ENCODE results near the gene MCRIP1. TPM values are rescaled to one million over a fixed set of nuclear protein-coding genes. Genes with fewer than 3 reads are reported as not detected.
A peak's percentile ranks its signal among the peaks of the same experiment; 100 is the strongest.
"Not testable (repeated sequence)": the region's sequence is repeated elsewhere in the genome, so short reads cannot be mapped to it uniquely, and the experiment has no call there.

The MCRIP1 gene
- total RNA-seq, 1 experiment from 2014 or later, result 115 TPM

DNA sequence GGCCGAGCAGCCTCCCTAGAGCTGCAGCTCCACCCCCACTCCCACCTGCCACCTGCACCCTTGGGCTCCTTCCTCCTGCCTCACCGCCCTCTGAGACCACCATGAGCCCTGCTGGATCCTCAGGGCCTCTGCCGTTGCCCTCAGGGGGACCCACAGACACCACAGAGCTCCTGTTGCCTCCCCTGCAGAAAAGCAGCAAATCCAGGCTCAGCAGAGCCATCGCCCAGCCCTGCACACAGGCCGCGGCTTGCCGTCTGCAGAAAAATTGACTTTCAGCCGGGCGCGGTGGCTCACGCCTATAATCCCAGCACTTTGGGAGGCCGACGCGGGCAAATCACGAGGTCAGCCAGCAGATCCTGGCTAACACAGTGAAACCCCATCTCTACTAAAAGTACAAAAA is 8.8 kb upstream of the MCRIP1 start:
- Histone ChIP-seq H3K36me3 (ENCODE audit: control insufficient read depth, insufficient read depth, low read length) (peaks cover 5% of the 10 kb centered on the region), H3K27me3 (ENCODE audit: control insufficient read depth, insufficient read depth, low read length) (no peaks in the 10 kb centered on the region), H3K9me3 (ENCODE audit: control insufficient read depth, insufficient read depth, low read depth, low read length) (no peaks in the 10 kb centered on the region), H3K4me3 (ENCODE audit: low read depth in 2 of 2, low read length in 2 of 2) (no peak overlapping the region), H3K27ac (ENCODE audit: low read length) (no peak overlapping the region), H3K4me1 (ENCODE audit: control insufficient read depth, insufficient read depth, low read length) (0 out of 2 replicates have a peak, but pooled peaks cover 4% of the 10 kb centered on the region)
- BruUV-seq (replicated peaks), result no TSS peak
- CTCF ChIA-PET, result no interaction called here
- TF ChIP-seq, protein P1, sequence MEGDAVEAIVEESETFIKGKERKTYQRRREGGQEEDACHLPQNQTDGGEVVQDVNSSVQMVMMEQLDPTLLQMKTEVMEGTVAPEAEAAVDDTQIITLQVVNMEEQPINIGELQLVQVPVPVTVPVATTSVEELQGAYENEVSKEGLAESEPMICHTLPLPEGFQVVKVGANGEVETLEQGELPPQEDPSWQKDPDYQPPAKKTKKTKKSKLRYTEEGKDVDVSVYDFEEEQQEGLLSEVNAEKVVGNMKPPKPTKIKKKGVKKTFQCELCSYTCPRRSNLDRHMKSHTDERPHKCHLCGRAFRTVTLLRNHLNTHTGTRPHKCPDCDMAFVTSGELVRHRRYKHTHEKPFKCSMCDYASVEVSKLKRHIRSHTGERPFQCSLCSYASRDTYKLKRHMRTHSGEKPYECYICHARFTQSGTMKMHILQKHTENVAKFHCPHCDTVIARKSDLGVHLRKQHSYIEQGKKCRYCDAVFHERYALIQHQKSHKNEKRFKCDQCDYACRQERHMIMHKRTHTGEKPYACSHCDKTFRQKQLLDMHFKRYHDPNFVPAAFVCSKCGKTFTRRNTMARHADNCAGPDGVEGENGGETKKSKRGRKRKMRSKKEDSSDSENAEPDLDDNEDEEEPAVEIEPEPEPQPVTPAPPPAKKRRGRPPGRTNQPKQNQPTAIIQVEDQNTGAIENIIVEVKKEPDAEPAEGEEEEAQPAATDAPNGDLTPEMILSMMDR (IDR thresholded peaks at IDR 0.05), result no peak
- TF ChIP-seq, protein P2, sequence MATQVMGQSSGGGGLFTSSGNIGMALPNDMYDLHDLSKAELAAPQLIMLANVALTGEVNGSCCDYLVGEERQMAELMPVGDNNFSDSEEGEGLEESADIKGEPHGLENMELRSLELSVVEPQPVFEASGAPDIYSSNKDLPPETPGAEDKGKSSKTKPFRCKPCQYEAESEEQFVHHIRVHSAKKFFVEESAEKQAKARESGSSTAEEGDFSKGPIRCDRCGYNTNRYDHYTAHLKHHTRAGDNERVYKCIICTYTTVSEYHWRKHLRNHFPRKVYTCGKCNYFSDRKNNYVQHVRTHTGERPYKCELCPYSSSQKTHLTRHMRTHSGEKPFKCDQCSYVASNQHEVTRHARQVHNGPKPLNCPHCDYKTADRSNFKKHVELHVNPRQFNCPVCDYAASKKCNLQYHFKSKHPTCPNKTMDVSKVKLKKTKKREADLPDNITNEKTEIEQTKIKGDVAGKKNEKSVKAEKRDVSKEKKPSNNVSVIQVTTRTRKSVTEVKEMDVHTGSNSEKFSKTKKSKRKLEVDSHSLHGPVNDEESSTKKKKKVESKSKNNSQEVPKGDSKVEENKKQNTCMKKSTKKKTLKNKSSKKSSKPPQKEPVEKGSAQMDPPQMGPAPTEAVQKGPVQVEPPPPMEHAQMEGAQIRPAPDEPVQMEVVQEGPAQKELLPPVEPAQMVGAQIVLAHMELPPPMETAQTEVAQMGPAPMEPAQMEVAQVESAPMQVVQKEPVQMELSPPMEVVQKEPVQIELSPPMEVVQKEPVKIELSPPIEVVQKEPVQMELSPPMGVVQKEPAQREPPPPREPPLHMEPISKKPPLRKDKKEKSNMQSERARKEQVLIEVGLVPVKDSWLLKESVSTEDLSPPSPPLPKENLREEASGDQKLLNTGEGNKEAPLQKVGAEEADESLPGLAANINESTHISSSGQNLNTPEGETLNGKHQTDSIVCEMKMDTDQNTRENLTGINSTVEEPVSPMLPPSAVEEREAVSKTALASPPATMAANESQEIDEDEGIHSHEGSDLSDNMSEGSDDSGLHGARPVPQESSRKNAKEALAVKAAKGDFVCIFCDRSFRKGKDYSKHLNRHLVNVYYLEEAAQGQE (IDR thresholded peaks at IDR 0.05; ENCODE audit: insufficient read depth in 1 of 2, low read depth in 2 of 2, low read length in 1 of 2), result no peak
- POLR2A ChIA-PET, result interaction anchor here (0.6 kb wide), 1 partner anchor 532 kb away, joined by 5 read pairs; no protein-coding TSS in a partner anchor
- ATAC-seq (no peak), DNase-seq (ENCODE audit: low read depth, low spot score) (no peak)
- intact Hi-C loops (cut with micrococcal nuclease; ENCODE audit: unreplicated experiment), result no loop called here
- in situ Hi-C loops (cut with HindIII; ENCODE audit: low pct_unique_long_range_greater_than_20kb, low sequenced_read_pairs), result no loop called here

DNA sequence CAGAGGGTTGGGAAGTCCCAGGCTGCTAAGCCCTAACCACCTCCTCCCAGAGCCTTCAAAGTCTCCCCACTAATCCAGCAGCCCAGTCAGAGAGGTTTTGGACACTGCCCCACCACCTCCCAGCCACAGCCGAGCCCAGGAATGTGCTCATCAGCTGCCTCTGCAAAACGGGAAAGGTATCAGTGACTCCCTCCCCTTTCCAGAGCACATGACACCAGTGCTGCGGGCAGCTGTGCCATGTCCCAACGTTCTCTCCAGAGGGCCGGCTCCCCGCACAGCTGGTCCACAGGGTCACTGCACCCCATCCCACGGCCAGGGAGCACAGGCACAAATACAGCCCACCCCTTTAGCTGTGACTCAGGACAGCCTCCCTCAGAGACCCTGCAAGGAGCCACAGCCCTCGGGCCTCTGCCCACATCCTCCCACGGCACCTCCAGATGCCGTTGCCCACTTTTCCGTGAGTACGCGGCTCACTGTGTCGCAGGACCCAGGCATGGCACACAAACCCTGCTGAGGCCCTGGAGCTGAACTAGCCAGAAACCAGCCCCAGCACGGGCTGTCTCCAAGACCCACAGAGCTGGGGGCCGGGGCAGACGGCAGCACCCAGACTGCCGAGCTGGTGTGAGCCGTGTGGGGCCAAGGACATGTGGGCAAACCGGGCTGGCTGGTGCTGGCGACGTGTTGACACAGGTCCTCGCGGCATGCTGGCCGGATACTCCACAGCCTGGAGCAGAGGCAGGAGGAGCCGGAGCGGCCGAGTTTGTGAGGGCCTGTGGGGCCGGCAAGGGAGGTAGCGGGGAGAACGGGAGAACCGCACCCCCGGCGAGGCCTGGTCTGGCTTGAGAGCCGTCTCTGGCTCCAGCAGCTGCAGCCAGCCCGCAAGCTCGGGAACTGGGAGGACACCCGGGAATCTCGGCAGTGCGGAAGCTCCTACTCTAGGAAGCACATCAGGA is 8.0 kb upstream of the MCRIP1 start:
- peak; percentile 3; the same call in 1 of the 2 replicates for ATAC-seq
- no TSS peak for BruUV-seq (replicated peaks)
- no peak overlapping the region for H3K4me3 ChIP-seq (ENCODE audit: low read depth in 2 of 2, low read length in 2 of 2)
- no peaks in the 10 kb centered on the region for H3K9me3 ChIP-seq (ENCODE audit: control insufficient read depth, insufficient read depth, low read depth, low read length)
- H3K27me3 ChIP-seq (ENCODE audit: control insufficient read depth, insufficient read depth, low read length), result no peaks in the 10 kb centered on the region
- no peak overlapping the region for H3K27ac ChIP-seq (ENCODE audit: low read length)
- CTCF ChIA-PET, result no interaction called here
- intact Hi-C loops (cut with micrococcal nuclease; ENCODE audit: unreplicated experiment) (no loop called here), in situ Hi-C loops (cut with HindIII; ENCODE audit: low pct_unique_long_range_greater_than_20kb, low sequenced_read_pairs) (no loop called here)
- peaks cover 5% of the 10 kb centered on the region; the same call in 1 of the 2 replicates for H3K36me3 ChIP-seq (ENCODE audit: control insufficient read depth, insufficient read depth, low read length)
- DNase-seq (ENCODE audit: low read depth, low spot score), result no peak
- POLR2A ChIA-PET, result interaction anchor here (0.6 kb wide), 1 partner anchor 532 kb away, joined by 5 read pairs; no protein-coding TSS in a partner anchor
- 0 out of 2 replicates have a peak, but pooled peaks cover 4% of the 10 kb centered on the region for H3K4me1 ChIP-seq (ENCODE audit: control insufficient read depth, insufficient read depth, low read length)
- TF ChIP-seq, protein P1 (IDR thresholded peaks at IDR 0.05), result no peak
- TF ChIP-seq TCF7L2 (IDR thresholded peaks at IDR 0.05; ENCODE audit: low read depth, low read length) (no peak), SIN3A (IDR thresholded peaks at IDR 0.05; ENCODE audit: borderline replicate concordance, insufficient read depth, low read depth, low read length) (no peak), POLR2AphosphoS5 (IDR thresholded peaks at IDR 0.05; ENCODE audit: low read depth, low read length) (no peak)
- TF ChIP-seq, protein P2 (IDR thresholded peaks at IDR 0.05; ENCODE audit: insufficient read depth in 1 of 2, low read depth in 2 of 2, low read length in 1 of 2), result no peak

DNA sequence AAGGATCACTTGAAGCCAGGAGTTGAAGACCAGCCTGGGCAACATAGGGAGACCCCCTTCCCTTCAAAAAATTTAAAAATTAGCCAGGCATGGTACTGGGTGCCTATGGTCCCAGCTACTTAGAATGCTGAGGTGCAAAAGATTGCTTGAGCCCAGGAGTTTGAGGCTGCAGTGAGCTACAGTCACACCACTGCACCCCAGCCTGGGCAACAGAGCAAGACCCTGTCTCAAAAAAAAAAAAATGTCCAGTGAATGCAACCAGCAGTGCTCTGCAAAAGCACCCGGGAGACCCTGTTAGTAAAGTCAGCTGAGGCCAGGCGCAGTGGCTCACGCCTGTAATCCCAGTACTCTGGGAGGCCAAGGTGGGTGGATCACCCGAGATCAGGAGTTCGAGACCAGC is 7.0 kb upstream of the MCRIP1 start:
- CTCF ChIA-PET, result not testable (repeated sequence)
- POLR2A ChIA-PET, result interaction anchor here (0.5 kb wide), 1 partner anchor 228 kb away, joined by 5 read pairs; no protein-coding TSS in a partner anchor

More for the DNA sequence above, 7.0 kb upstream of the MCRIP1 start:
- in situ Hi-C loops (cut with HindIII; ENCODE audit: low pct_unique_long_range_greater_than_20kb, low sequenced_read_pairs); BruUV-seq (replicated peaks); H3K36me3 ChIP-seq (ENCODE audit: control insufficient read depth, insufficient read depth, low read length); H3K27me3 ChIP-seq (ENCODE audit: control insufficient read depth, insufficient read depth, low read length); intact Hi-C loops (cut with micrococcal nuclease; ENCODE audit: unreplicated experiment); ATAC-seq; H3K9me3 ChIP-seq (ENCODE audit: control insufficient read depth, insufficient read depth, low read depth, low read length); H3K4me3 ChIP-seq (ENCODE audit: low read depth in 2 of 2, low read length in 2 of 2); DNase-seq (ENCODE audit: low read depth, low spot score); H3K27ac ChIP-seq (ENCODE audit: low read length); H3K4me1 ChIP-seq (ENCODE audit: control insufficient read depth, insufficient read depth, low read length): not testable (repeated sequence)
